Neutrophil (primary cell): ENCODE results near the gene AREL1.

Experiments
- H3K27ac ChIP-seq: fragments of 200-600 bp; sonication (generic); 2 replicates; pipeline ENCODE4 v1.5.1; 2016; ENCODE audit warnings: mild to moderate bottlenecking, moderate library complexity
- H3K27me3 ChIP-seq: fragments of 200-600 bp; sonication (generic); 2 replicates; pipeline ENCODE4 v1.6.0; 2016; ENCODE audit warnings: mild to moderate bottlenecking
- H3K36me3 ChIP-seq: fragments of 200-600 bp; sonication (generic); 2 replicates; pipeline ENCODE4 v1.5.1; 2017
- H3K4me1 ChIP-seq, 2 experiments: fragments of 200-600 bp in 1 of 2; sonication (generic) in 1 of 2; 1 replicate in 1 of 2; 2 replicates in 1 of 2; pipeline versions ENCODE4 v1.5.1 to v1.6.1; 2013 to 2016; ENCODE audit warnings: low read depth in 1 of 2, low read length in 1 of 2, mild to moderate bottlenecking in 1 of 2, moderate library complexity in 1 of 2; ENCODE audit not compliant: control insufficient read depth in 1 of 2, insufficient read depth in 1 of 2
- H3K4me3 ChIP-seq, 2 experiments: fragments of 200-600 bp in 1 of 2; sonication (generic) in 1 of 2; 1 replicate in 1 of 2; 2 replicates in 1 of 2; pipeline ENCODE4 v1.5.1; 2013 to 2016; ENCODE audit warnings: low read depth in 1 of 2, low read length in 1 of 2, mild to moderate bottlenecking in 1 of 2, moderate library complexity in 1 of 2
- H3K9me3 ChIP-seq: fragments of 200-600 bp; sonication (generic); 2 replicates; pipeline ENCODE4 v1.5.1; 2016
- TF ChIP-seq, protein P1 (sequence below): fragments of 200-600 bp; sonication (generic); IDR thresholded peaks from 2 replicates; pipeline ENCODE4 v1.5.1; 2016; ENCODE audit warnings: antibody characterized with exemption

The AREL1 gene

DNA sequence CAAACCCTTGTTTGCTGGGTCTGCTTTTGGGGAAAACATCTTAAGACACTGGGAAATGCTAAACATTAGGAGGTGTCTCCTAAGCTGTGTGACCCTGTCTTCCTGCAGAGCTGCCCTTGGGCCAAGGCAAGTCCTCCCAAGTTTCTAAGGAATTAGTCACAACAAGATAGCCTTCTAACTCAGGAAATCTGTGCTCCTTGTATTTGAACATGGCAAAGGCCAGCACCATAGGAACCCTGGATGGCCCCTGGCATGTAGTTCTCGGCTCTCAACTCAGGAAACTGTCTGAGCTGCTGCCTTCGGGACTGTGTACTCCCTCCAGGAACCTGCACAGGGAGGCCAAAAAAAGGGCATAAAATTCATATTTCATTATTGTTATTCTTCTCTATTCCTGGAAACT is 63.2 kb downstream of the AREL1 start:
- H3K27me3 ChIP-seq, result no peaks in the 10 kb centered on the region
- no peaks in the 10 kb centered on the region for H3K9me3 ChIP-seq
- no peaks in the 10 kb centered on the region for H3K4me1 ChIP-seq
- TF ChIP-seq, protein P1, sequence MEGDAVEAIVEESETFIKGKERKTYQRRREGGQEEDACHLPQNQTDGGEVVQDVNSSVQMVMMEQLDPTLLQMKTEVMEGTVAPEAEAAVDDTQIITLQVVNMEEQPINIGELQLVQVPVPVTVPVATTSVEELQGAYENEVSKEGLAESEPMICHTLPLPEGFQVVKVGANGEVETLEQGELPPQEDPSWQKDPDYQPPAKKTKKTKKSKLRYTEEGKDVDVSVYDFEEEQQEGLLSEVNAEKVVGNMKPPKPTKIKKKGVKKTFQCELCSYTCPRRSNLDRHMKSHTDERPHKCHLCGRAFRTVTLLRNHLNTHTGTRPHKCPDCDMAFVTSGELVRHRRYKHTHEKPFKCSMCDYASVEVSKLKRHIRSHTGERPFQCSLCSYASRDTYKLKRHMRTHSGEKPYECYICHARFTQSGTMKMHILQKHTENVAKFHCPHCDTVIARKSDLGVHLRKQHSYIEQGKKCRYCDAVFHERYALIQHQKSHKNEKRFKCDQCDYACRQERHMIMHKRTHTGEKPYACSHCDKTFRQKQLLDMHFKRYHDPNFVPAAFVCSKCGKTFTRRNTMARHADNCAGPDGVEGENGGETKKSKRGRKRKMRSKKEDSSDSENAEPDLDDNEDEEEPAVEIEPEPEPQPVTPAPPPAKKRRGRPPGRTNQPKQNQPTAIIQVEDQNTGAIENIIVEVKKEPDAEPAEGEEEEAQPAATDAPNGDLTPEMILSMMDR, result no peak
- H3K36me3 ChIP-seq, result peaks cover 29% of the 10 kb centered on the region
- H3K27ac ChIP-seq, result no peak overlapping the region
- no peak overlapping the region for H3K4me3 ChIP-seq

DNA sequence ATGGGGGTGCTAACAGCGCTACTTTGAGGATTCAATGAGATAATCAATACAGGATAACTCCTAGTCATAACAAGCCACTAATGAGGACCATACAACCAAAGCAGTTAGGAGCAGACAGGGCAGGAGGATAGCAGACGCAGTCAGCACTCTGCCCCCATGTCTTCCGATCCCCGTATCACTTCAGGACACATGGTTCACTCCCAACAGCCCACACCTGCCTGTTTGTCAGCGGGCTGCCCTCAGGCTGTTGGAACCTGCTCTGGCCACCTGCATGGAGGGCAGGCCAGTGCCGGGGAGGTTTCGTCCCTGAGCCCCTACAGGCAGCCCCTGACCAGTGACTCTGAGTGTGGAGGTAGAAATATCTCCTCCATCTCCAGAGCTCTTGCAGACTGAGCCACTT is 63.7 kb downstream of the AREL1 start:
- H3K4me3 ChIP-seq, result no peak overlapping the region
- H3K36me3 ChIP-seq, result peaks cover 24% of the 10 kb centered on the region
- H3K9me3 ChIP-seq, result no peaks in the 10 kb centered on the region
- TF ChIP-seq, protein P1, result no peak
- no peak overlapping the region for H3K27ac ChIP-seq
- H3K27me3 ChIP-seq, result no peaks in the 10 kb centered on the region
- no peaks in the 10 kb centered on the region for H3K4me1 ChIP-seq

DNA sequence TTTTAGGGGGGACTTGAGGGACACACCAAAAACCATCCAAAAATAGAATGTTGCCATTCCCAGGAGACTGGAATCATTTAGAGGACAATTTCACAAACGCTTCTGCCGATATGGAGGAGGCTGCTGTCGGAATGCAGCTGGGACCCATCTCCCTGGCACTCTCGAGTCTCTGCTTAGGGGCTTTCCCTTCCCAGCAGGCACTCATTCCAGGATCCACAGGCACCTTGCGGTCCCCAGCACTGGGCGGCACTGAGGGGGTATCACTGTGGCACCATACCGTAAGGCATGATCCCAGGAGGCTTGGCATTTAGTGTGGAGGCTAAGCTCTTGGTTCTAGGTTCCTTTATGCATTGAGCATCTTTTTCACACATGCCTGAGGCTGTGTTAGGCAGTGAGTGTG is 64.3 kb downstream of the AREL1 start:
- TF ChIP-seq, protein P1, result no peak

GRCh38 chr14:74647678-74648461 is 65.0 kb downstream of the AREL1 start:
- Histone ChIP-seq H3K9me3 (no peaks in the 10 kb centered on the region), H3K27me3 (no peaks in the 10 kb centered on the region), H3K4me1 (no peaks in the 10 kb centered on the region), H3K4me3 (no peak overlapping the region), H3K27ac (no peak overlapping the region), H3K36me3 (peaks cover 11% of the 10 kb centered on the region)
- TF ChIP-seq, protein P1, result no peak

More for the DNA sequence above, 64.3 kb downstream of the AREL1 start:
- Histone ChIP-seq H3K36me3 (peaks cover 18% of the 10 kb centered on the region), H3K4me1 (no peaks in the 10 kb centered on the region), H3K4me3 (no peak overlapping the region), H3K9me3 (no peaks in the 10 kb centered on the region), H3K27ac (no peak overlapping the region), H3K27me3 (no peaks in the 10 kb centered on the region)

DNA sequence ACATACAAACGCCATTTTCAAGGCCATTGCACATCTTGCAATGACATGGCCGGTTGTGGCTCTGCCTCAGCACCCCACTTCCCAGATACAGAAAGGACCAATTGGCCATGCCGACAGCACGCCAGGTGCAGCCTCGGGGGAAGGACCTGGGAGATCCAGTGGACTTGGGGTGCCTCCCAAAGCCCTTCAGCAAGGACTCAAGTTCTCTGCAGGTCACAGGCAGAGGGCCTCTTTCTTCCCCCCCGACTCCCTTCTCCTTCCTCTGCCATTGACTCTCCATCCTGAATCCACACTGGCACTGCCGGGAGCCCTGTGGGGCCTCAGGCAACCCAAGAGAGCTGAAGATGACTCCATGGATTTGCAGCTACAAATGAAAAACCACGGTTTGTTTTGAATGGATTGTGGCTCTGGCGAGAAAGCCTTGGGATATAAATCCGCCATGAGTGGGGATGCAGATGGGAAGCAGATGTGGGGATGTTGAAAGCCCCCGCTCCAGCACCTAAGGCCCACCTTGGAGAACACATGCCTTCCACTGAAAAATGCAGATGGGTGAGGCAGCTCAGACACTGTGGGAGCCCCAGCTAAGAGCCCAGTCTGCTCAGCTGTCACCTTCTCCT is 65.7 kb downstream of the AREL1 start:
- TF ChIP-seq, protein P1, result no peak
- Histone ChIP-seq H3K9me3 (no peaks in the 10 kb centered on the region), H3K27ac (no peak overlapping the region), H3K4me3 (no peak overlapping the region), H3K27me3 (no peaks in the 10 kb centered on the region), H3K36me3 (peaks cover 4% of the 10 kb centered on the region), H3K4me1 (no peaks in the 10 kb centered on the region)
